ENCODE data around the gene PRDM15. TPM values are rescaled to one million over a fixed set of nuclear protein-coding genes. Genes with fewer than 3 reads are reported as not detected.

The PRDM15 gene
- total RNA-seq, 2 experiments from 2014 or later = 12.2 to 13.0 TPM

DNA sequence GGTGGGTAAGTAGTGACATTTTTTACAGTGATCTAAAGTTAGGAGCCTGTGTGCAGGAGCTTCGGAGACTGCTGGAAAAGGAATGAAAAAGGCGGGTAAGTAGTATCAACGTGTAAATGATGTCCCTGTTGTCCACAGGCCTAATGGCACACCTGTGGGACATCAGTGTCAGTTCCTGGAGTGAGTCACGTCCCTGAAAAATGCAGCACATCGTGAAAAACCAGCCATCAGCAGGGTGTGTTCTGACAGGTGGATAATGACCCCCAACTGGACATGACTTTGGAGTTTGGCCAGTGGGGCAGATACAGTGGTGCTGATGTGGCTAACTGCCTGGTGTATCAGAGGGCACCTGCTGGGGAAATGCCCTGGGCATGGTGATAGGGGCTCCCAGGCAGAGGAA, 12.0 kb upstream of the PRDM15 start:
- POLR2A ChIA-PET = no interaction called here
- CTCF ChIA-PET = no interaction called here

DNA sequence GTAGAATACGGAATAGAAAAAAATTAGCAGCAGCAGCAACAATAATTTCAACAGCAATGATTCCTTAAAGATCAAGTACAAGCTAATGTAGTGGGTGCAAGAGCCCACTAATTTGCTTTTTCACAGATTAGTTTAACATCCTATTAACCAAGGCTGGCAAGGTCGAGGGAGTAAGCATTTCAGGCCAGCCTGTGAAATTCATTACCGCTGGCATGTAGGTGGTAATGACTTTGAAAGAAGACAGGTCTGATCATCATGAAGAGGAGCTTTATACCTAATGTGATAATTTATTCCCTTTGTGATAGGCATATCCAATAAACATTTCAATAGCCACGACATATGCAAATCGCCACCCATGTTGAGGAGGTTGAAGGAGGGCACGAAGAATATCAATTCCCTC, 11.2 kb upstream of the PRDM15 start:
- CTCF ChIA-PET = no interaction called here
- POLR2A ChIA-PET = no interaction called here

DNA sequence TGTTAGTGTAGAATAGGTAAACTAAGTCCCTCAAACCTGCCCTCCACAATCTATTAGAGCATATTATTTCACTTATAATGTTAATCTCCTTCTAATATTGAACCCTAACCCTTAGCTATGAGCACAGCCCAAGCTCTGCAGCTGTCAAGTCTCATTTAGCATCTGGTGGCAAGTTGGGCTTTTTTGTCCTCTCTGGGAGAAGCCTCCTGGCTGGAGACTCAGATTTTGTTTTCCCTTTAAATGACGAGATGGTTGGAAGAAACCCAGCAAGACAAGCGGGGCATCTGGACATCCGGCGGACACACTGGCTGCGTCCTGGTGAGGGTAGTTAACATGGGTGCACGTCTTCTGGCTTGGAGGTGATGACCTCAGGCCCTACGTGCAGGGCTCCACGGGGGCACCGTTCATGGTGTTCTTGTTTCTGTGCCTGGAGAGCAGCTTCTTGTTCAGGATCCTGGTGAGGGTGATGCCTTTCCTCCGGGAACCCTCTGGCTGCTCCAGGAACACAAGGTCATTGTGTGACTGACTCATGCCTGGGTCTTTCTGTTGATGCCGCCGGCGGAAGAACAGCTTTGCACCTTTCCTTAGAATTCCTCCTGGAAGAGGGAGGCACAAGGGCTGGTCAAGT, 9.7 kb upstream of the PRDM15 start:
- CTCF ChIA-PET = no interaction called here
- POLR2A ChIA-PET = no interaction called here

DNA sequence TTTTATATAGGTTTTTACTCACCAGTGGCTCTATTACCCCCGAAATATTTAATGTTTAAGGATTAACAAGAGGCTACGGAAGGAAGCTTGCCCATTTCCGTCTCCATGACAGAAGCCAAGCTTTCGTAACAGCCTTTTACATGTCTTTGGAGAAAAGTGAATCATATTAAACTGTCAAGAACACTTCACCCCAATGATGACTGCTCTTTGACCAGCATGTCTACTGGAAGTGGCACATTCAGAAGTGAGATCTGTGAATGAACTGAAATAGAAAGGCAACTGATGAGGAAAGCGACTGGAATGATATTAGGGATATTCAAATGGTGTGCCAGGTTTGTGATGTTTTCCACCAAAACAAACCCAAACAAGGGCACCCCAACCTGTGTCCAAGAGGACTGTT, 8.5 kb upstream of the PRDM15 start:
- CTCF ChIA-PET = no interaction called here
- POLR2A ChIA-PET = no interaction called here

DNA sequence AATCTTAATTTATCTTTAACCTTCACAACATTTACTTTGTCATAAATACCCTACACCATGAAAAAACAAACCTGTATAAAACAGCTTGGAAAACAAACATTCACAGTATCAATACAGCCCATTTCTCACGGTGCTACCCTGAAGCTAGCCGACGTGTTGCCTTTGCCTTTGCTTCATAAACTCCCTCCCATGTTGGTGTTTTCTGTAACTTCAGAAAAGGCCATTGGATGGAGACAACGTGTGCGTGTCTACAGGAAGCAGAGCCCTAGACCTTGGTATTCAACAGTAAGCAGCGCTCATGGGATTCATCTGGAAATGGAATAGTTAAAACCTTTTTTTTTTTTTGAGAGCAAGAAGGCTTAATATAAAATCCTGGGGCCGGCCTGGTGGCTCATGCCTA, 7.2 kb upstream of the PRDM15 start:
- POLR2A ChIA-PET = no interaction called here
- CTCF ChIA-PET = interaction anchor here (0.7 kb wide), 1 partner anchor 57 kb away, joined by 3 read pairs; no protein-coding TSS in a partner anchor

DNA sequence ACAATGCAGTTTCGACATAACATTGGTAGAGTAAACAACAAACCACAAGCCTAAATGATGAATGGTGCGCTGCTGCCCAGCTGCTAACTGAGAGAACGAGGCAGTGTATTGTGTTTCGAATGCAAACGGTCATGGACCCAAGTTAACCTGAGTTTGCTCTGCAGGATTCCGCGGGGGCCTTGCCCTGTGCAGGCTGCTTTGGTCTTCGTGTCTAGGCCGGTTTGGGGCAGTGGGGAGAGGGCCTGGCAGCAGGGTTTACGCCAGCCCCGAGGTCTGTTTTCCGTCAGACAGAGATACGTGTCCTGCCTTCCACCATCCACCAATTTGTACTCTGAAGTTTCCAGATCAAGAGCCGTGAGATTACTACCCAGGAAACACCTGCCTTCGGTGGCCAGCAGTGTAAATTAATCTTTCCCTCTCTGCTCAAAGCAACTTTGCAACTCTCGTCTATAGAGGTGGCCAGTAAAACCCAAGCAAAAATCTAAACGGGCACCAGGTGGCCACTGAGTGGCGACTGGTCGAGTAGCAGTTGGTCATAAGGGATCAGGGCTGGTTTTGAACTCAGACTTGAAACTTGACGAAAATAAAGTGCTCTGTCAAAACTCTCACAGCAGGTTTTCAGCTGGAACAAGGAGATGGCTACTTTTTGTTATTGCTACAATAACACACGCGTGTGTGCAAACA, 6.3 kb upstream of the PRDM15 start:
- CTCF ChIA-PET = no interaction called here

DNA sequence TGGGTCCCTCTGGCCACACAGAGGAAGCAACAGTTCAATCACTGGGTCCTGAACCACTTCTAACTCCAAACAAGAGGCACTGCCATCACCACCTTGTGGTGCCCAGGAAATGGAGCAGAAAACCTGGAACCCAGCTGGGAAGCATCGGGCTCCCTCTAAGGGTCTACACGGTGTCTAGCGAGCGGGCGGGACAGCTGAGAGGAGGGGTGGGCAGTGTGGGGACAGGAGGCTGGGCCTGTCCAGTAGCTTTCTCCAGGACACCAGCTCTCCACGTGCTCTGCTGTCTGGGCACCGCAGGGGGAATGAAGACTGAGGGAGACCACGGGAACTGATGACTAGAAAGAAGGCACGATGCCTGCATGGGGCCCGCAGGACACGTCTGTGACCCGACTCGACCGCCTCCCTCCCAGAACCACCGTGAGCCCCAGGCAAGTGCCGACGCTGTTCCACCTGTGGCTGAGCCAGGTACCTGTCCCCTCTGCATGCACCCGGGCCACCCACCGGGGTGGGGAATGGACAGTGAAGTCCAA, 5.4 kb upstream of the PRDM15 start:
- POLR2A ChIA-PET = interaction anchor here (0.7 kb wide), 1 partner anchor 12 kb away, joined by 4 read pairs; no protein-coding TSS in a partner anchor
- CTCF ChIA-PET = interaction anchor here (1.3 to 1.5 kb wide), 2 partner anchors 15 to 44 kb away, joined by 4 to 5 read pairs; no protein-coding TSS in a partner anchor

More for the DNA sequence above, 6.3 kb upstream of the PRDM15 start:
- POLR2A ChIA-PET = no interaction called here

DNA sequence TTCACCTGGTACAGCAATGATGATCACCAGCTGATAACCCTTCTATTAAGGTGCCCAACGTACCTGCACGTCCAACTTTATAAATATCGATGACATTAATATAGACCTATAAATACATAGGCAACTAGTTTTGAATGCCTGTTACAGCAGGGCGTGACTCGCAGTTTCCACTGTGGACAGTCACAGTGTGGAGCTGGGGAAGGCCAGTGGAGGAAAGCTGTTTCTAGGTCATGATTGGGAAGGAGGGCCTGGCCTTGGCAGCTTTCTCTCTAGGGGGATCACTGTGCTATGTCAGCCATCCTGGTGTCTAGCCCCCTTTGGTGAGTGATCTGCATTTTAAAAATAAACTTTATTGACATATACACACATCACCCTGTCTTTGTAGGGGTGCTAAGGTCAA, 4.4 kb upstream of the PRDM15 start:
- ChIA-PET CTCF (interaction anchor here (1.3 to 1.5 kb wide), 2 partner anchors 16 to 43 kb away, joined by 4 to 5 read pairs; no protein-coding TSS in a partner anchor), POLR2A (no interaction called here)

DNA sequence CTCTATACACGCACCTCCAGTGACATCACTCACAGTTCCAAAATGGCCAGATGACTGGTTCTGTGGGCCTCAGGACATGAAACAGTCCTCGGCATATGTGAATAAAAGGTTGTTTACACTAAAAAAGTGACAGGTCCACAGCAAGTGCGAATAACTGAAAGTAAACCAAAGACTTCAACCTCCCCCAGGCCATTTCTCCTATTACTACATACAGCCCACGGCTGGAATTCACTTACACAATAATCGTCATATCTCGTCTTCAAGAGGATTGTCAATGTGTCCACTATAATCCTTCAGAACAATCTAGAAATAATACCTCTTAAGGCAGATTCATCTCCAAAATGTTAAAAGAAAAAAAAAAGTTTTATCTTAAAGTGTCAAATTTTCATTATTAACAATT, 1.9 kb upstream of the PRDM15 start:
- CTCF ChIA-PET = no interaction called here
- POLR2A ChIA-PET = no interaction called here

DNA sequence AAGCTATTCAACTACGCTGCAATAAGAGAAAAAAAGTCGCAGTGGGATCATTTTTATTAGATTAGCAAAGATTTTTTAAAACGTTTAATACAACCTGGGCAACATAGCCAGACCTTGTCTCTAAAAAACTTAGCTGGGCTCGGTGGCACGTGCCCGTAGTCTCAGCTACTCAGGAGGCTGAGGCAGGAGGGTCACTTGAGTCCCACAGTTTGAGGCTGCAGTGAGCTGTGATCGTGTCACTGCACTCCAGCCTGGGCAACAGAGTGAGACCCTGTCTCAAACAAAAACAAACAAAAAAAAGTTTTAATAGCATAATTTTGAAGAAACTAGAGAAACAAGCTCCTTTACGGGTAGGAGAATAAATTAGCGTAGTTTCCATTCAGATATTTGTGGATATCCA, 1.0 kb upstream of the PRDM15 start:
- CTCF ChIA-PET = interaction anchor here (0.7 to 1.7 kb wide), 5 partner anchors 16 to 237 kb away, joined by 3 to 5 read pairs (median 4); no protein-coding TSS in a partner anchor

DNA sequence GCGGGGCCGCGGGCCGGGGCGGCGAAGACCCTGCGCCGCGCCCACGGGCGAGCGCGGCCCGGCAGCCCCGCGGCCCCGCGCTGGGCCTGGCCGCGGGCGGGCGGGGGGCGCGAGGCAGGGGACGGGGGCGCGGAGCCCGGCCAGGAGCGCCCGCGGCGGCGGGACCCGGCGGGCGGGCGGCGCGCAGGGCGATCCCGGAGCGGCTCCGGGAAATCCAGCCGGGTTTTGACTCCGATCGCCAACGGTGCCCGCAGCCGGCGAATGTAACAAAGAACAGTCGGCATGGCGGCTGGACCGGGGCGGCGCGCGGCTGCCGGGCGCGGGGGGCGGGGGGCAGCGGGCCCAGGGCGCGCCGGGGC, 334 bp downstream of the PRDM15 start:
- ChIA-PET POLR2A (interaction anchor here (0.5 to 1.6 kb wide), 4 partner anchors 20 to 131 kb away, joined by 3 to 5 read pairs (median 4); partner anchors contain the start of gene ZBTB21), CTCF (interaction anchor here (1.1 to 1.7 kb wide), 4 partner anchors 124 to 229 kb away, joined by 3 to 5 read pairs (median 4); partner anchors contain the start of gene ZBTB21)

More for the DNA sequence above, 1.0 kb upstream of the PRDM15 start:
- POLR2A ChIA-PET = interaction anchor here (0.7 to 1.6 kb wide), 7 partner anchors 15 to 354 kb away, joined by 3 to 5 read pairs (median 4); partner anchors contain the start of gene ZBTB21

DNA sequence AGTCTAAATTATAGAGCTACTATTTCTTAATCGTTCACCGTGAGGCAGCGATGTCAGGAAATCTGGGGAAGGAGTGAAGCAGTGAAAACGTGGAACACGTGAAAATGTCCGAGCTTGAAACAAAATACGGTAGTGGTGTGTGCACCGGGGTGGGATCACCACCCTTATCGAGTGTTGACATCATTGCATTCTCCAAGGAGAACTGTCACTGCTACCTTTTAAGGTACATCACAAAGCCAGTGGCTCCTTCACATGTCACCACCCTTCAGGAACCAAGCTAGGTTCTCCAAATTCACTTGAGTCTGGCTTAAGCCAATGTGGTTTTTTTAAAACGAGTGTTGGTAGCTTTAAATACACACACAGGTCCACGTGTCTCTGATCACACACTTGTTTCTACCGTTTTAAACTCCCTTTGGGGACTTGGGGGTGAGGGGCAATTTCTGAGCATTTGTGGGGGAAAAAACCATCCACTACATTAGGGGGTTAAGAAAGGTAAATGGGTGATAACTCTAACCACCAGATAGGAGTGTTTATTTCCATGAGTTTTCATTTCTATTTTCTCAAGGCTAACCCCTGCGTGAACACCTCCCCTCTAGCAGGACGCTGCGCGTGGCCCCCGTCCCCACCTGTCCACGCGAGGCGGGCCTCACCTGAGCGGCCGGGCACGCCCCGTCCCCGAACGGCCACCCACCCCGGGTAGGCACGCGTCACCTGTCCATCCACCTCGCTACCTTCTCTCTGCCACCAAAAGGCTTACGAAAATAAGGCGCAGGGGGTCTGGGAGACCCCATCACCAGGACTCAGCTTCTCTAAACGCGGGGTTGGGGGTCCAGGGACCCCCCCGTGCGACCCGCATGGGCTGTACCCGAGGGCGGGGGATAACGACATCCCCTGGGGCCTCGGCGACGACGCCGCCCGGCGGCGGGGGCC, 978 bp downstream of the PRDM15 start:
- CTCF ChIA-PET = interaction anchor here (0.5 to 2.3 kb wide), 6 partner anchors 9 to 239 kb away, joined by 3 to 6 read pairs (median 4); partner anchors contain the start of gene ZBTB21
- POLR2A ChIA-PET = interaction anchor here (0.6 to 1.4 kb wide), 2 partner anchors 44 to 45 kb away, joined by 3 read pairs; no protein-coding TSS in a partner anchor

DNA sequence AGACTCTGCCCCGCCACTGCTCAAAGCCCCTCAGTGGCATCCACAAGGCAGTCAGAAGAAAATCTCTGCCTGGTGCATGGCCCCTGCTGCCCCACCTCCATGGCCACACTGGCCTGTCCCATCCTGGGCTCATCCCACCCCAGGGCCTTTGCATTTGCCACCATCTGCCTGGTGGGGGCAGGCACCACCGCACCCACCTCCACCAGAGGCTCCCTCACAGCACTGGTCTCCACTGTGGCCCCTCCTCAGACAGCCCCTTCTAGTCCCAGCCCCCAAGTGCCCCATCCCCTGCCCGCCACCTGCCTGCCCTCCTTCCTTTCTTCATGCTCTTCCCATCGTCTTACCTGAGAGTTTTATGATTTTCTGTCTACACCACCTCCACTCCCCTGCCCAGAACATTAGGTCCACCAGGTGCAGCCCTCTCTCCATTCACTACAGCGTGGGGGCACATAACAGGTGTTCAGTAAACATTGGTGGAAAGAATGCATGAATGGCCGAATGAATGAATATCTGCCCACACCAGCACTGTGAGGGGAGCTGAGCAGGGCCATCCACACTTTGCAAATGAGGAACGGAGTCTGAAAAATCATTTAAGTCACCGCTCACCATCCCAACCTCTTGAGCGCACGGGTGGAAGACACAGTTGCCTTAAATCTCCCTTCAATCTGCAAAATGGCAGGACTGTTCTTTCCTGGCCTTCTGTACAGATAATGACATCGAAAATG, 2.1 kb downstream of the PRDM15 start:
- ChIA-PET POLR2A (interaction anchor here (0.6 kb wide), 1 partner anchor 45 kb away, joined by 3 read pairs; no protein-coding TSS in a partner anchor), CTCF (interaction anchor here (0.5 to 2.3 kb wide), 2 partner anchors 8 to 240 kb away, joined by 3 to 6 read pairs; no protein-coding TSS in a partner anchor)

DNA sequence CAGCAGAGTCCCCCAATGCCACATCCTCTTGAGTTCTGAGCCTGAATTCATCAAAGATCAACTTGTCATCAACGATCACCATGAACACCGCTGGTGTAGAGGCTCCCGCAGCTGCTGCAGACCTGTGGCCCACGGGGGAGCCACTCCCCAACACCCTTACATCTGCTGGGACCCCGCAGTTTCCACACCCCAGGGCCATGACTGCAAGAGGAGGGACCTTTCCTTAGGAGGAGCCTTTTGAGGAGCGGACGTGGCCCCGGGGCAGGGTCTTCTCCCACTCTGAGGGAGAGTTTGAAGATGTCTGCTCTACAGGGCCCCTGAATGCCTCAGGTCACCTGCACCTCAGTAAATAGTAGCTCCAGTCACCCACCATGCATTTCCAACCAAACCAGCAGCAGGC, 2.7 kb downstream of the PRDM15 start:
- ChIA-PET POLR2A (no interaction called here), CTCF (interaction anchor here (2.3 kb wide), 1 partner anchor 241 kb away, joined by 6 read pairs; no protein-coding TSS in a partner anchor)

DNA sequence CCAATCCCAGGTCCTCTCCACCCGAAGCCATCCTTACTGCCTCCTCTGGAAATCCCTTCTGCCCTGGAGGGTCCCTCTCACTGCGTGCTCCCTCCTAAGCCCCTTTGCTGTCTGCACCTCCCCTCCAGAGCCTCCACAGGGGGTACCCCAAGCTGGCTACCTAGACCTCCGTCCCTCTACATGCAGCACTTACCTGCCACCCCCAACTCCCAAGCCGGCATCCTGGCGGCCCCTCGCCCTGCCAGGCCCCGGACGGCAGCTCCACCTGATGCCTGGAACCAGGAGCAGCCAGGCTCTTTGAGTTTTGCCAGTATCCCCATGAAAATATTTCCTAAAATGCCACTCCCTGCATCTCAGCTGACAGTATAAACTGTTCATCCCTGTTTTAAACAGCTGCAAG, 4.1 kb downstream of the PRDM15 start:
- CTCF ChIA-PET = interaction anchor here (0.9 to 1.0 kb wide), 2 partner anchors 57 to 233 kb away, joined by 3 read pairs; no protein-coding TSS in a partner anchor
- POLR2A ChIA-PET = no interaction called here

DNA sequence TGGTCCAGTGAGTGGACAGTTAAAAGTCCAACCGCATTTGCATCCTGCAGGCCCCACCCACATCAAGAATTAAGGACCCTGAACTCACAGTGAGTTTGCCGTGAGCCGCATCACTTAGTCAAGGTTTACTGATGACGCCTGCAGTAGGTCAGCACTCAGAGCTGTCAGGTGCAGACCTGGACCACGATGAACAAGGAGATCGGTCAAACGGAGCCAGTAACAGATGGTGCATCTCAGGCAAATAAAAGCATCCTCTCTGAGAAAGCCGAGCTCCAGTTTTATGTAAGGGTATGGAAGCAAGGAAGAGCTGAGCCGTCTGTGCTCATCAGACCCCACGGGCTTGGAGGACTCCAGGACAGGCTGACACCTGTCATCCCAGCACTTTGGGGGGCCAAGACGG, 4.5 kb downstream of the PRDM15 start:
- ChIA-PET POLR2A (no interaction called here), CTCF (interaction anchor here (0.9 kb wide), 1 partner anchor 57 kb away, joined by 3 read pairs; no protein-coding TSS in a partner anchor)

DNA sequence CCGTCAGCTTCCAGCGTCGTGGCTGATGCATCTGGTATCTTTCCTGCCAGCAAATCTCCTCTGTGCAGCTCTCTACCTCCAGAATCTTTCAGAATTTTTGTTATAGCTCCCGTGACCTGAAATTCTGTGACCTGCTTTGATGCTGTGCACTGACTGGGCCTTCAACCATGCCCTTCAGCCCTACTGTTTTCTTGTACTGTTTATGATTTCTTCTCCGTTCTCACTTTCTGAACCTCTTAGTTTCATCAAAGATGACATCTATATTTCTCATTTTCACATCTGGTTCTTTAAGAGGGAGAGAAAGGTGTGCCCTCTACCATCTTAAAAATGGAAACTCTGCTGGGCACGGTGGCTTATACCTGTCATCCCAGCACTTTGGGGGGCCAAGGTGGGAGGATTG, 5.7 kb downstream of the PRDM15 start:
- CTCF ChIA-PET = no interaction called here
- POLR2A ChIA-PET = interaction anchor here (0.5 kb wide), 1 partner anchor 135 kb away, joined by 4 read pairs; no protein-coding TSS in a partner anchor

DNA sequence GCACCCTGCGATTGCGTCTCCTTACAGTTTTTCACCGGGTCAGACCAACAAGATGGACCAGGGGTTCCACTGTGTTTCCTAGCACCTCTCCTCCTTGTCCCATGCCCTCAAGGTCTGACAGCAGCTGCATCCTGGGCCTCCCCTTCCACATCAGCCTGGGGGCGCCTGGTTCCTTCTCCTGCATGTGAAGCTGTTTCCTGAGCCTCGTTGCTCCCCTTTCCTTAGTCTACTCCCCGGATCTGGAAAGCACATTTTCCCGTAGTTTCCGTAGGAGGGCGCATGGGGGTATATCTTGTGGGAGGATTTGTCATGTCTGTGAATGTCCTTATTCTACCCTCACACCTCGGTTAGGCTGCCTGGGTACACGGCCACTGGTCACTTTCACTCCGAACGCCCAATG, 6.1 kb downstream of the PRDM15 start:
- CTCF ChIA-PET = no interaction called here
- POLR2A ChIA-PET = interaction anchor here (0.6 kb wide), 1 partner anchor 37 kb away, joined by 3 read pairs; no protein-coding TSS in a partner anchor
